GM23338 (cell line): ENCODE data around the gene DLG2.

Experiments
- CREB1 ChIP-seq: fragments of 250-450 bp; sonication (Bioruptor Pico); IDR thresholded peaks from 2 replicates; pipeline ENCODE4 v1.5.0; 2020; ENCODE audit warnings: low read depth, mild to moderate bottlenecking, moderate library complexity
- CTCF ChIP-seq, 2 experiments: fragments of 200-600 bp in 1 of 2; sonication (generic) in 1 of 2; conservative IDR thresholded peaks; 2 replicates each; pipeline versions ENCODE4 v1.5.1 to v1.6.1; 2016 to 2017; ENCODE audit warnings: antibody characterized with exemption in 2 of 2, low read depth in 2 of 2, mild to moderate bottlenecking in 2 of 2, moderate library complexity in 1 of 2
- ETS1 ChIP-seq: IDR thresholded peaks from 2 replicates; pipeline ENCODE4 v1.6.1; 2016; ENCODE audit warnings: antibody characterized with exemption
- EZH2 ChIP-seq: fragments of 200-600 bp; sonication (generic); IDR thresholded peaks from one replicate; pipeline ENCODE4 v1.8.0; 2017; ENCODE audit warnings: antibody characterized with exemption, mild to moderate bottlenecking, low read depth; ENCODE audit not compliant: unreplicated experiment
- JUNB ChIP-seq: IDR thresholded peaks from one replicate; pipeline ENCODE4 v1.6.1; 2016; ENCODE audit warnings: antibody characterized with exemption; ENCODE audit not compliant: unreplicated experiment
- POLR2AphosphoS5 ChIP-seq: IDR thresholded peaks from 2 replicates; pipeline ENCODE4 v1.6.1; 2016; ENCODE audit warnings: antibody characterized with exemption, low read depth
- REST ChIP-seq: IDR thresholded peaks from one replicate; pipeline ENCODE4 v1.6.1; 2018; ENCODE audit warnings: antibody characterized with exemption; ENCODE audit not compliant: unreplicated experiment
- STAT1 ChIP-seq: IDR thresholded peaks from one replicate; pipeline ENCODE4 v1.6.1; 2016; ENCODE audit warnings: antibody characterized with exemption; ENCODE audit not compliant: unreplicated experiment
- ZNF331 ChIP-seq: fragments of 250-450 bp; sonication (Bioruptor Pico); IDR thresholded peaks from 2 replicates; pipeline ENCODE4 v1.5.0; 2020; ENCODE audit warnings: low read depth, mild to moderate bottlenecking, moderate library complexity

DNA sequence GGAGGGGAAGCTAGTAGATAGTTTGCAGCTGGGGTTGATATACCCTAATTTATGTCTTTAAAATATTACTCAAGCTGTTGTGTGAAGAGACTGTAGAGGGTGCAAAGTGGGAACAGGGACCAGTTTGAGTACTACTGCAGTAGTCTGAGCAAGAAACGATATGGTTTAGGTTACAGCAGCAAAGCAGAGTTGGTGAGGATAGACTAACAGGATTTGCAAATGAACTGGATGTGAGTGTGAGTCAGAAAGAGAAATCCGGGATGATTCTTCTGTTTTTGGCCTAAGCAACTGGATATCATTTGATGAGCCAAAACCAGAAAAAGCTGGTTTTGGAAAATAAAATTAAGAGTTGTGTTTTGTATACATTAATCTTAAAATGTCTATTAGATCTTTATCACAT is 1591.5 kb downstream of the DLG2 start:
- TF ChIP-seq POLR2AphosphoS5 = no peak
- no peak for TF ChIP-seq CTCF (conservative IDR thresholded peaks at IDR 0.05; ENCODE audit: low read depth in 2 of 2)
- TF ChIP-seq ETS1 = no peak
- no peak for TF ChIP-seq ZNF331 (CRISPR knock-in tag)
- no peak for TF ChIP-seq STAT1
- TF ChIP-seq EZH2 = no peak
- TF ChIP-seq JUNB = no peak
- TF ChIP-seq REST = no peak
- no peak for TF ChIP-seq CREB1 (CRISPR knock-in tag)
